Measurements from ENCODE around the gene CUTA.
"Not testable (repeated sequence)": the region's sequence is repeated elsewhere in the genome, so short reads cannot be mapped to it uniquely, and the experiment has no call there.

The CUTA gene

DNA sequence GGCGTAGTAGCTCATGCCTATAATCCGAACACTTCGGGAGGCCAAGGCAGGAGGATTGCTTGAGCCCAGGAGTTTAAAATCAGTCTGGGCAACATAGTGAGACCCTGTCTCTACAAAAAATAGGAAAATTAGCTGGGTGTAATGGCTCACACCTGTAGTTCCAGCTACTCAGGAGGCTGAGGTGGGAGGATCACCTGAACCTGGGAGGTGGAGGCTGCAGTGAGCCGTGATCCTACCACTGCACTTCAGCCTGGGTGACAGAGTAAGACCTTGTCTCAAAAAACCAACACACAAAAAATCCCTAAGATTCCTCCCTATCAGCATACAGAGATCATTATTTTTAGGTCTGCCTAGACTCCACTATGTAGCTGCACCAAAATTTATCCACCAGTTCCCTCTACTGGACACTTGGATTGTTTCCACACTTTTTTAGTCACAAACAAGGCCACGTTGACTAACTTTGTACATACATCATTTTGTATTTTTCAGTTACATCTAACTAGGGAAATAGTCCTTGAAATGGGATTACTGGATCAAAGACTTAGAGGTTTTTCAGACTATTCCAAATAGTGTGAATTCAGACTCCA, 10.7 kb downstream of the CUTA start:
- DNase-seq (ENCODE audit: extremely low read depth in 1 of 2, low read depth in 1 of 2) = no peak

GRCh38 chr6:33406126-33406525, 11.8 kb downstream of the CUTA start:
- no peak for DNase-seq (ENCODE audit: extremely low read depth in 1 of 2, low read depth in 1 of 2)

- DNase-seq (ENCODE audit: extremely low read depth in 1 of 2, low read depth in 1 of 2) = no peak
Observed at GRCh38 chr6:33405386-33405940, 12.4 kb downstream of the CUTA start.

- DNase-seq (ENCODE audit: extremely low read depth in 1 of 2, low read depth in 1 of 2) = no peak
Observed at GRCh38 chr6:33404884-33405283, 13.0 kb downstream of the CUTA start.

DNA sequence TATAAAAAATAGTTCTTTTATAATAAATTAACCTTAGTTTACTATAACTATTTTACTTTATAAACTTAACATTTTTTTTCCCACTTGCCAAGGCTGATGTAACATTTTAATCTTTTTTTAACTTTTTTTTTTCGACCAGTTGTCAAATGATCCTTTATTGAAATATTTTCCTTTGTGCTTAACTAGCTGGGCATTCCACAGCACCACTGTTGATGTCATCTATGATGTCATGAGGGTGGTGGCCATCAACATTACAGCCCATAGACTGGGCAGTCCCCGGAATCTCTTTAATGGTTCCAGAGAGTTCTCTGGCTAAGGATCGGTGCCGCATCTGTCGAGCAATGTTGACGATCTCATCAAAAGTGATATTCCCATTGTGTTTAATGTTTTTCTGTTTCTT, 18.0 kb downstream of the CUTA start:
- DNase-seq (ENCODE audit: extremely low read depth in 1 of 2, low read depth in 1 of 2) = not testable (repeated sequence)

GRCh38 chr6:33398601-33399000, 19.3 kb downstream of the CUTA start:
- not testable (repeated sequence) for DNase-seq (ENCODE audit: extremely low read depth in 1 of 2, low read depth in 1 of 2)

DNA sequence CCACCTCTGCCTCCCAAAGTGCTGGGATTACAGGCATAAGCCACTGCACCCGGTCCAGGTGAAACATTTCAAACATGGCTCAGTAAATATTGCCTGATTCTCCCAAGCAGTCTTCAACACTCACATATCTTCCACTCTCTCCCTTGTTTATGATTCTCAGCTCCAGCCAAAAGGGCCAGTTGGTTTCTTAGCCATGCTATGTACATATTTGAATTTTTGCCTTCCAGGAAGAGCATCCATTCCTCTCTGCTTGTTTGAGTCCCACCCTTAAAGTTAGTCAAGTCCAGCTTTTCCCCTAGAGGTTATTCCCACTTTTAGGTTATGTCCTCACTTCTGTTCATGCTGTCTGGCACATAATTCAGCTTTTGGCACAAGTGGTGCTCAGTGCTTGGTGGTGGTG, 20.4 kb downstream of the CUTA start:
- no peak for DNase-seq (ENCODE audit: extremely low read depth in 1 of 2, low read depth in 1 of 2)

- no peak for DNase-seq (ENCODE audit: extremely low read depth in 1 of 2, low read depth in 1 of 2)
Observed at GRCh38 chr6:33392979-33393378, 24.9 kb downstream of the CUTA start.

- no peak for DNase-seq (ENCODE audit: extremely low read depth in 1 of 2, low read depth in 1 of 2)
Observed at GRCh38 chr6:33392595-33392948, 25.3 kb downstream of the CUTA start.

- no peak for DNase-seq (ENCODE audit: extremely low read depth in 1 of 2, low read depth in 1 of 2)
Observed at GRCh38 chr6:33391922-33392594, 25.8 kb downstream of the CUTA start.

- DNase-seq (ENCODE audit: extremely low read depth in 1 of 2, low read depth in 1 of 2) = peak; percentile 97 to 99
Observed at GRCh38 chr6:33391278-33391921, 26.5 kb downstream of the CUTA start, which contains the start of gene KIFC1. TSS of gene KIFC1 (plus strand) at chr6:33391823. CDS start at chr6:33391986, 163 bp downstream.

DNA sequence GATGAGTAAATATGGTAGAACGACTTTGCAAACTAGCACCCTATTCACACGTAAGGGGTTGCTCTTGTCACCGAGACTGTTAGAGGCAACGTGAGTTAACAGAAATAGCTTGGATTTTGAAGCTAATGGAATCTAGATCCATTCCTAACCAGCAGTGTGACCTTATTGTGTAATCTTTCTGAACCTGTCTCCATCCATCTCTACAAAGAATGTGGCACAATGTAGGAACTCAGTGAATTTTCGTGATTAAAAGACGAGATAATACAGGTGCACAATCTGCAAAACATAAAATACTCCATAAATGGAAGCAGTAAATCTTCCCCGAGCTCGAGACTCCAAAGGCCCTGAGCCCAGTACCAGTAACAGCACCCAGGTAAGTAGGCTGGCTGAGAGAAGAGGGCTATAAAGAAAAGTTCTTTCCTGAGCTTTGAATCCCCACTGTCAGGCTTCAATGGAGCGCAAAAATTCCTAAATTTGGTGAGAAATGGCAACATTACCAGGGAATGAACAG, 27.1 kb downstream of the CUTA start:
- no peak for DNase-seq (ENCODE audit: extremely low read depth in 1 of 2, low read depth in 1 of 2)

GRCh38 chr6:33390173-33390572, 27.7 kb downstream of the CUTA start:
- no peak for DNase-seq (ENCODE audit: extremely low read depth in 1 of 2, low read depth in 1 of 2)

- DNase-seq (ENCODE audit: extremely low read depth in 1 of 2, low read depth in 1 of 2) = no peak
Observed at GRCh38 chr6:33384581-33385020, 33.3 kb downstream of the CUTA start.

DNA sequence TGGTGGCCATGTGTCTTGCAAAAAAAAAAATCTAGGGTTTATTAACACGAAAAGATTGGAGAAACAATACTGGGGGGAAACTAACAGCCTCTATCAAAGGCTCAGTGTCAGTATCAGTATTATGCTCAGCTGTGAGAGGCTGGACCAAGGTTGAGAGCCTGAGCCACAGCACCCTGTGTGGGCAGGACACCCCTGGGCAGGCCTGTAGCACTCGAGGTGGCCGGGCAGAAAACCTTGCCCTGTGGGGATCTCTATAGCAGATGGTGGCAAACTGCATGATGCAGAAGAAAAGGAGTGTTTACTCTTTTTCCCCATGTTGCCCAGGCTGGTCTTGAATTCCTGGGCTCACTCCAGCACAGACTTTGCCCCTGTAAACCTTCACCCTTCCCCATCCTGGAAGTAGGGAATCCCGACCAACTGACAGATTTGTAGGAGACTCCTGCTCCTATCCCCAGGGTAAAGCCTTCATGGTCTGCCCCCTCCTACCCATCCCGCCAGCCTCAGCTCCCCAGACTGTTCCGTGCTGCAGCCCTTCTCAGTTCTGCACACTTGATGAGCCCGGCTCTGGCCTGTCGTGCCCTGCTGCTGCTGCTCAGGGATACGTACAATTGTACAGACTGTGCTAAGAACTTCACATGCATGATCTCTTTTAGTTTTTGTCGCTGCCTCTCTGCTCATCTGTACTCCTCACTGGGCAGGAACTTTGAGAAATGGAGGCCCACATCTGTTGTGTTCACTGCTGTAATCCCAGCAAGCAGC, 34.3 kb downstream of the CUTA start:
- no peak for DNase-seq (ENCODE audit: extremely low read depth in 1 of 2, low read depth in 1 of 2)

DNA sequence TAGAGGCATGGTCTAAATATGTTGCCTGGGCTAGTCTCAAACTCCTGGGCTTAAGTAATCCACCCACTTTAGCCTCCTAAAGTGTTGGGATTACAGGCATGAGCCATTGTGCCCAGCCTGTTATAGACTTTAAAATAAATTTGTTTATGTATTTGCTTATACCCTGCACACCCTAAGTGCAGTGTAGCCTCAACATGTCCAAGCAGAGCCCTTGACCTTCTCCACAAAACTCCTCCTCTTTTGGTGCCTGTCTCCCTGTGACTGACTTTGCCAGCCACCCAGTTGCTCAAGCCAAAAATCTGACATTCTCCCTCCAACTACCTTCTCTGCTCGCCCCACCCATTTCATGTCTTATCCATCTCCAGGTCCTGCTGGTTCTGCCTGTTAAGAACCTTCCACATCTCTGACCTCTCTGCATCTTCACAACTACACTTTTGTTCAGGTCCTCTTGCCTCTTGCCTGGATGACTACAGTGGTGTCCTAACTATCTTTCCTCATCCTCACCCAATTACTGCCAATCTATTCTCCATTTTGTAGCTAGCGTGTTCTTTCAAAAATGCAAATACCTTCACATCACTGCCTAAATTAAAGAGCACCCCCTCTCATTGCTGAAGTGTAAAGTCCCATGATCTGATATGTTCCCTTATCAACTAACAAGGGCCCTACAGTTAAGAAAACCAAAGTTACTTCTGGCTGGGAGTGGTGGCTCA, 37.5 kb downstream of the CUTA start:
- DNase-seq (ENCODE audit: extremely low read depth in 1 of 2, low read depth in 1 of 2) = no peak

- not testable (repeated sequence) for DNase-seq (ENCODE audit: extremely low read depth in 1 of 2, low read depth in 1 of 2)
Observed at GRCh38 chr6:33379184-33379583, 38.7 kb downstream of the CUTA start.

DNA sequence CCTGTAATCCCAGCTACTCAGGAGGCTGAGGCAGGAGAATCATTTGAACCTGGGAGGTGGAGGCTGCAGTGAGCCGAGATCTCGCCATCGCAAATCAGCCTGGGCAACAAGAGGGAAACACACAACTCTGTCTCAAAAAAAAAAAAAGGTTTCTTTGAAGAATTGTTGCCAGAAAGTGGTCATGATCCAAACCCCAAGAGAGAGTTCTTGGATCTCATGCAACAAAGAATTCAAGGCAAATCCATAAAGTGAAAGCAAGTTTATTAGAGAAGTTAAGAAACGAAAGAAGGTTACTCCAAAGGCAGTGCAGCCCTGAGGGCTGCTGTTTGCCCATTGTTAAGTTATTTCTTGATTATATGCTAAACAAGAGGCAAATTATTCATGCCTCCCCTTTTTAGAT, 40.7 kb downstream of the CUTA start:
- no peak for DNase-seq (ENCODE audit: extremely low read depth in 1 of 2, low read depth in 1 of 2)

DNA sequence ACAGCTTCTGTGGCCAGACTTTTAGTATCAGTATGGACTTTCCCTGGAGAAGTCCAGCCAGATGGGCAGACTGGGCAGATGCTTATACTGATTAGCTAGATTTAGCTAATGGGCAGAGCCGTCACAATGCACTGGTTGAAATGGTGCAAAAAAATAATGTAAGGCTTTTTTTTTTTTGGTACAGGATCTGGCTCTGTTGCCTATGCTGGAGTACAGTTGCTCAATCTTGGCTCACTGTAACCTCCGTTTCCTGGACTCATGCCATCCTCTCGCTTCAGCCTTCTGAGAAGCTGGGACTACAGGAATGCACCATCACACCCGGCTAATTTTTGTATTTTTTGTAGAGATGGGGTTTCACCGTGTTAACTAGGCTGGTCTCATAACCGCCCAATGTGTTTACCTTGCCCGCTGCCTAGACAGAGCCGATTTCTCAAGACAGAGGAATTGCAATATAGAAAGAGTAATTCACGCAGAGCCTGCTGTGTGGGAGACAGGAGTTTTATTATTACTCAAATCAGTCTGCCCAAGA, 42.7 kb downstream of the CUTA start:
- no peak for DNase-seq (ENCODE audit: extremely low read depth in 1 of 2, low read depth in 1 of 2)

All from activated CD8-positive, alpha-beta memory T cell treated with anti-CD3 and anti-CD28 coated beads for 1 hour (primary cell).